GM12875 (cell line): ENCODE measurements around the gene ODAPH.

Experiments used
- H3K4me3 ChIP-seq: one replicate; pipeline ENCODE4 v1.5.1; 2011; ENCODE audit warnings: low read depth, low read length, control low read depth
- CTCF ChIP-seq: IDR thresholded peaks from 2 replicates; pipeline ENCODE4 v1.5.1; 2011; ENCODE audit warnings: low read depth, mild to moderate bottlenecking, control low read depth, inconsistent platforms, low read length, moderate library complexity, borderline replicate concordance; ENCODE audit not compliant: insufficient read depth

Gene ODAPH

GRCh38 chr4:75561789-75562188 lies 5.9 kb downstream of the ODAPH start:
- no peak overlapping the region for H3K4me3 ChIP-seq
- TF ChIP-seq CTCF = no peak

GRCh38 chr4:75564023-75564422 lies 8.2 kb downstream of the ODAPH start:
- no peak for TF ChIP-seq CTCF
- H3K4me3 ChIP-seq = no peak overlapping the region

GRCh38 chr4:75565481-75565880 lies 9.6 kb downstream of the ODAPH start:
- H3K4me3 ChIP-seq = no peak overlapping the region
- TF ChIP-seq CTCF = no peak

- H3K4me3 ChIP-seq = no peak overlapping the region
- no peak for TF ChIP-seq CTCF
These were observed 11.0 kb downstream of the ODAPH start for GRCh38 chr4:75566911-75567310.

- no peak for TF ChIP-seq CTCF
- no peak overlapping the region for H3K4me3 ChIP-seq
These were observed 11.9 kb downstream of the ODAPH start for GRCh38 chr4:75567725-75568124.

GRCh38 chr4:75584067-75584466 lies 28.2 kb downstream of the ODAPH start:
- no peak for TF ChIP-seq CTCF
- H3K4me3 ChIP-seq = no peak overlapping the region

GRCh38 chr4:75593393-75593792 lies 37.5 kb downstream of the ODAPH start:
- no peak for TF ChIP-seq CTCF
- no peak overlapping the region for H3K4me3 ChIP-seq
